Ishikawa (cell line): Measurements from ENCODE around the gene MS4A15.

ENCODE experiments used
- CEBPB ChIP-seq: IDR thresholded peaks from 2 replicates; pipeline ENCODE4 v1.6.1; 2012
- CREB1 ChIP-seq: IDR thresholded peaks from 2 replicates; pipeline ENCODE4 v1.6.1; 2012; ENCODE audit warnings: low read depth
- EGR1 ChIP-seq: IDR thresholded peaks from 2 replicates; pipeline ENCODE4 v1.6.1; 2012
- EP300 ChIP-seq: IDR thresholded peaks from 2 replicates; pipeline ENCODE4 v1.6.1; 2012; ENCODE audit warnings: borderline replicate concordance
- RAD21 ChIP-seq: IDR thresholded peaks from 2 replicates; pipeline ENCODE4 v1.6.1; 2012; ENCODE audit warnings: low read depth
- TAF1 ChIP-seq: IDR thresholded peaks from 2 replicates; pipeline ENCODE4 v1.6.1; 2012; ENCODE audit warnings: low read depth, mild to moderate bottlenecking
- TCF12 ChIP-seq: IDR thresholded peaks from 2 replicates; pipeline ENCODE4 v1.6.1; 2012; ENCODE audit warnings: low read depth
- YY1 ChIP-seq: IDR thresholded peaks from 2 replicates; pipeline ENCODE4 v1.6.1; 2012; ENCODE audit warnings: low read depth
- TF ChIP-seq, protein P1 (sequence below): IDR thresholded peaks from 2 replicates; pipeline ENCODE4 v1.6.1; 2012; ENCODE audit warnings: low read depth, mild to moderate bottlenecking
- TF ChIP-seq, protein P2 (sequence below): IDR thresholded peaks from 2 replicates; pipeline ENCODE4 v1.6.1; 2012
- TF ChIP-seq, protein P3 (sequence below): IDR thresholded peaks from 2 replicates; pipeline ENCODE4 v1.6.1; 2012

DNA sequence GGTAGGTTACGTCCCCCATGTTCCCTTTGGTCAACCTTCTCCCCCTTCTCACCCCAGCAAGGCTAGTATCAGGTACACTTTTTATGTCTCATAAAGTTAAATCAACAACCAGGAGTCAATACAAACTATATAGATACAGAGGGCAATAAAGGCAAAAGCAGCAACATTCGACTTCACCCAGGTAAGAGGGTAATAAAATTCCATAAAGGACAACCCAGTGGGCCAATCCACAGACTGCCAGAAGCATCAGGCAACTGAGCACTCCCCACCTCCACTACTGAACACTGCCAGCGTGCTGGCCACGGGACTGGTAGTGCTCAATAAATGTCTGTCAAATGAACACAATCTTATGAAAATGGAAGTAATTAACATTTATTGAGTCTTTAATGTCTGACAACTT, 37.3 kb upstream of the MS4A15 start:
- TF ChIP-seq, protein P1, sequence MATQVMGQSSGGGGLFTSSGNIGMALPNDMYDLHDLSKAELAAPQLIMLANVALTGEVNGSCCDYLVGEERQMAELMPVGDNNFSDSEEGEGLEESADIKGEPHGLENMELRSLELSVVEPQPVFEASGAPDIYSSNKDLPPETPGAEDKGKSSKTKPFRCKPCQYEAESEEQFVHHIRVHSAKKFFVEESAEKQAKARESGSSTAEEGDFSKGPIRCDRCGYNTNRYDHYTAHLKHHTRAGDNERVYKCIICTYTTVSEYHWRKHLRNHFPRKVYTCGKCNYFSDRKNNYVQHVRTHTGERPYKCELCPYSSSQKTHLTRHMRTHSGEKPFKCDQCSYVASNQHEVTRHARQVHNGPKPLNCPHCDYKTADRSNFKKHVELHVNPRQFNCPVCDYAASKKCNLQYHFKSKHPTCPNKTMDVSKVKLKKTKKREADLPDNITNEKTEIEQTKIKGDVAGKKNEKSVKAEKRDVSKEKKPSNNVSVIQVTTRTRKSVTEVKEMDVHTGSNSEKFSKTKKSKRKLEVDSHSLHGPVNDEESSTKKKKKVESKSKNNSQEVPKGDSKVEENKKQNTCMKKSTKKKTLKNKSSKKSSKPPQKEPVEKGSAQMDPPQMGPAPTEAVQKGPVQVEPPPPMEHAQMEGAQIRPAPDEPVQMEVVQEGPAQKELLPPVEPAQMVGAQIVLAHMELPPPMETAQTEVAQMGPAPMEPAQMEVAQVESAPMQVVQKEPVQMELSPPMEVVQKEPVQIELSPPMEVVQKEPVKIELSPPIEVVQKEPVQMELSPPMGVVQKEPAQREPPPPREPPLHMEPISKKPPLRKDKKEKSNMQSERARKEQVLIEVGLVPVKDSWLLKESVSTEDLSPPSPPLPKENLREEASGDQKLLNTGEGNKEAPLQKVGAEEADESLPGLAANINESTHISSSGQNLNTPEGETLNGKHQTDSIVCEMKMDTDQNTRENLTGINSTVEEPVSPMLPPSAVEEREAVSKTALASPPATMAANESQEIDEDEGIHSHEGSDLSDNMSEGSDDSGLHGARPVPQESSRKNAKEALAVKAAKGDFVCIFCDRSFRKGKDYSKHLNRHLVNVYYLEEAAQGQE, result no peak
- TF ChIP-seq, protein P2, sequence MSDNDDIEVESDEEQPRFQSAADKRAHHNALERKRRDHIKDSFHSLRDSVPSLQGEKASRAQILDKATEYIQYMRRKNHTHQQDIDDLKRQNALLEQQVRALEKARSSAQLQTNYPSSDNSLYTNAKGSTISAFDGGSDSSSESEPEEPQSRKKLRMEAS, result no peak
- no peak for TF ChIP-seq EP300
- TF ChIP-seq, protein P3, sequence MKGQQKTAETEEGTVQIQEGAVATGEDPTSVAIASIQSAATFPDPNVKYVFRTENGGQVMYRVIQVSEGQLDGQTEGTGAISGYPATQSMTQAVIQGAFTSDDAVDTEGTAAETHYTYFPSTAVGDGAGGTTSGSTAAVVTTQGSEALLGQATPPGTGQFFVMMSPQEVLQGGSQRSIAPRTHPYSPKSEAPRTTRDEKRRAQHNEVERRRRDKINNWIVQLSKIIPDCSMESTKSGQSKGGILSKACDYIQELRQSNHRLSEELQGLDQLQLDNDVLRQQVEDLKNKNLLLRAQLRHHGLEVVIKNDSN, result no peak
- no peak for TF ChIP-seq YY1
- no peak for TF ChIP-seq TCF12
- no peak for TF ChIP-seq CEBPB
- TF ChIP-seq CREB1, result no peak
- TF ChIP-seq EGR1, result no peak
- no peak for TF ChIP-seq TAF1
- no peak for TF ChIP-seq RAD21
